Airway epithelial cell (primary cell): ENCODE measurements around the gene CD200R1L. TPM values are rescaled to one million over a fixed set of nuclear protein-coding genes. Genes with fewer than 3 reads are reported as not detected.

ENCODE experiments used
- total RNA-seq: library from RNA; depleted of rRNA; stranded (reverse); fragments of >200 nt; gene quantifications from 2 replicates; pipeline ENCODE4 v1.2.3, GENCODE V29; 2015

Gene CD200R1L, protein sequence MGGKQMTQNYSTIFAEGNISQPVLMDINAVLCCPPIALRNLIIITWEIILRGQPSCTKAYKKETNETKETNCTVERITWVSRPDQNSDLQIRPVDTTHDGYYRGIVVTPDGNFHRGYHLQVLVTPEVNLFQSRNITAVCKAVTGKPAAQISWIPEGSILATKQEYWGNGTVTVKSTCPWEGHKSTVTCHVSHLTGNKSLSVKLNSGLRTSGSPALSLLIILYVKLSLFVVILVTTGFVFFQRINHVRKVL
- not detected in 2 replicates for total RNA-seq

DNA sequence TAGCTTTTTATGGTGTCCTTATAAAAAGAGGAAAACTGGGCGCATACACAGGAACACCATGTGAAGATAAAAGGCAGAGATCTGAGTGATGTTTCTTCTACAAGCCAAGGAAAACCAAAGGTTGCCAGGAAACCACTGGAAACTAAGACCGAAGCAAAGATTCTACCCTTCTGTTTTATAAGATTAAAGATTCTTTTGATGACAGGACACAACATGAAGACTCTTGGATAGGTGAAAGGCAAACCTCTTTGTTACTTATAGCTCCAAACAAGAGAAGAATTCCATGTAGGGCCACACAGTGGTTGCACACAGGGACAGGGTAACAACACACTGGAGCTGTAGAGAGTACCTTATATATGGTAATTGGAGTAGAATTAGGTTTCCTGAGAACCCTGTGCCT lies at the start of gene CD200R1L:
TSS of gene CD200R1L (minus strand) at position 101 of the 400 bp plus-strand sequence. CDS start 17,497 bp downstream, outside the sequence.

Other genes with a start within 250 kb of the CD200R1L start
- gene CCDC80, start 205.7 kb downstream of the CD200R1L start, total RNA-seq = 8.6 and 14.0 TPM in 2 replicates
- not detected in 2 replicates for gene CD200R1, start 128.2 kb upstream of the CD200R1L start, total RNA-seq
- gene GTPBP8, start 144.1 kb upstream of the CD200R1L start, total RNA-seq = 23.6 and 31.1 TPM in 2 replicates